Measurements from ENCODE around the gene CYP1B1. TPM values are rescaled to one million over a fixed set of nuclear protein-coding genes. Genes with fewer than 3 reads are reported as not detected.
A peak's percentile ranks its signal among the peaks of the same experiment; 100 is the strongest.

The CYP1B1 gene
- 32.4 TPM for polyA plus RNA-seq (2013, experiment 1 of 2)
- 33.1 TPM for polyA plus RNA-seq (2013, experiment 2 of 2)

- H2AK5ac ChIP-seq (ENCODE audit: low read length, severe bottlenecking), result peak within 1 kb of the TSS; percentile 13
- peak within 1 kb of the TSS; percentile 76 for H2BK5ac ChIP-seq (ENCODE audit: low read depth, low read length, poor library complexity, severe bottlenecking)
- H3K27me3 ChIP-seq (ENCODE audit: control insufficient read depth in 1 of 2, insufficient read depth in 1 of 2, low read length in 2 of 2), result no peaks in the 10 kb centered on the region
- peak within 1 kb of the TSS; percentile 88 for H3K9ac ChIP-seq (ENCODE audit: low read length)
- peak within 1 kb of the TSS; percentile 82 for H3K4me3 ChIP-seq (ENCODE audit: insufficient read depth in 1 of 2, low read depth in 1 of 2, low read length in 2 of 2)
- DNase-seq, result peak; percentile 65
- H3K4me2 ChIP-seq (ENCODE audit: low read length, poor library complexity, severe bottlenecking), result peak within 1 kb of the TSS; percentile 80
- WGBS, result 2% methylated on average over 46 of the region's 46 CpGs
- H3K4ac ChIP-seq (ENCODE audit: low read depth in 1 of 2, low read length in 2 of 2), result peak within 1 kb of the TSS; percentile 51 to 89
- H2AFZ ChIP-seq (ENCODE audit: low read depth, low read length), result peak within 1 kb of the TSS; percentile 65
- peak within 1 kb of the TSS; percentile 57 to 94 for H3K23ac ChIP-seq (ENCODE audit: low read length in 2 of 2)
- H3K4me1 ChIP-seq (ENCODE audit: control insufficient read depth, insufficient read depth, low read depth, low read length), result peaks cover 15% of the 10 kb centered on the region
- H3K14ac ChIP-seq (ENCODE audit: low read length in 2 of 2), result peak within 1 kb of the TSS in 1 of 2 experiments; percentile 93
- H4K8ac ChIP-seq (ENCODE audit: low read length), result peak within 1 kb of the TSS; percentile 93
- peaks cover 7% of the 10 kb centered on the region for H3K79me1 ChIP-seq (replicated peaks; ENCODE audit: low read length, poor library complexity, severe bottlenecking)
- H3K36me3 ChIP-seq (ENCODE audit: control insufficient read depth in 1 of 2, insufficient read depth in 2 of 2, low read depth in 1 of 2, low read length in 2 of 2), result peaks cover 23 to 41% of the 10 kb centered on the region in 2 experiments
- no peaks in the 10 kb centered on the region for H3K9me3 ChIP-seq (ENCODE audit: control insufficient read depth, low read length)
- H2BK120ac ChIP-seq (ENCODE audit: low read depth, low read length), result peak within 1 kb of the TSS; percentile 73
- peak within 1 kb of the TSS; percentile 54 to 94 for H2BK12ac ChIP-seq (ENCODE audit: low read length in 2 of 2)
- H4K91ac ChIP-seq (ENCODE audit: low read length), result peak within 1 kb of the TSS; percentile 98
- H2BK15ac ChIP-seq (ENCODE audit: low read depth, poor library complexity, severe bottlenecking), result peak within 1 kb of the TSS; percentile 82
- peak within 1 kb of the TSS; percentile 92 for H3K27ac ChIP-seq (ENCODE audit: low read length, poor library complexity, severe bottlenecking)
- H3K18ac ChIP-seq (ENCODE audit: low read depth in 1 of 2, low read length in 2 of 2), result peak within 1 kb of the TSS; percentile 93 to 94
Observed at GRCh38 chr2:38075507-38076151, at the start of gene CYP1B1. Gene CYP1B1, minus strand, starts transcription at chr2:38076151. Its CDS starts 763 bp downstream, at chr2:38075388.

GRCh38 chr2:38125007-38125406, 49.1 kb upstream of the CYP1B1 start:
- 92% methylated on average over 5 of the region's 5 CpGs for WGBS
- no peak overlapping the region for H3K4me3 ChIP-seq (ENCODE audit: insufficient read depth in 1 of 2, low read depth in 1 of 2, low read length in 2 of 2)
- peaks cover 3% of the 10 kb centered on the region for H3K4me1 ChIP-seq (ENCODE audit: control insufficient read depth, insufficient read depth, low read depth, low read length)
- no peaks in the 10 kb centered on the region for H3K27me3 ChIP-seq (ENCODE audit: control insufficient read depth in 1 of 2, insufficient read depth in 1 of 2, low read length in 2 of 2)
- H4K91ac ChIP-seq (ENCODE audit: low read length), result no peak overlapping the region
- no peak overlapping the region for H2AFZ ChIP-seq (ENCODE audit: low read depth, low read length)
- H3K4ac ChIP-seq (ENCODE audit: low read depth in 1 of 2, low read length in 2 of 2), result no peak overlapping the region
- DNase-seq, result no peak
- no peak overlapping the region for H2BK5ac ChIP-seq (ENCODE audit: low read depth, low read length, poor library complexity, severe bottlenecking)
- no peak overlapping the region for H2BK12ac ChIP-seq (ENCODE audit: low read length in 2 of 2)
- no peak overlapping the region for H2BK15ac ChIP-seq (ENCODE audit: low read depth, poor library complexity, severe bottlenecking)
- no peak overlapping the region for H3K14ac ChIP-seq (ENCODE audit: low read length in 2 of 2)
- H2BK120ac ChIP-seq (ENCODE audit: low read depth, low read length), result no peak overlapping the region
- H3K23ac ChIP-seq (ENCODE audit: low read length in 2 of 2), result no peak overlapping the region
- H3K79me1 ChIP-seq (replicated peaks; ENCODE audit: low read length, poor library complexity, severe bottlenecking), result no peaks in the 10 kb centered on the region
- H3K27ac ChIP-seq (ENCODE audit: low read length, poor library complexity, severe bottlenecking), result no peak overlapping the region
- H4K8ac ChIP-seq (ENCODE audit: low read length), result no peak overlapping the region
- H2AK5ac ChIP-seq (ENCODE audit: low read length, severe bottlenecking), result no peak overlapping the region
- H3K9me3 ChIP-seq (ENCODE audit: control insufficient read depth, low read length), result peaks cover 8% of the 10 kb centered on the region
- H3K4me2 ChIP-seq (ENCODE audit: low read length, poor library complexity, severe bottlenecking), result no peak overlapping the region
- no peak overlapping the region for H3K9ac ChIP-seq (ENCODE audit: low read length)
- H3K36me3 ChIP-seq (ENCODE audit: control insufficient read depth in 1 of 2, insufficient read depth in 2 of 2, low read depth in 1 of 2, low read length in 2 of 2), result peaks cover 0 to 7% of the 10 kb centered on the region in 2 experiments
- no peak overlapping the region for H3K18ac ChIP-seq (ENCODE audit: low read depth in 1 of 2, low read length in 2 of 2)

GRCh38 chr2:38123911-38124310, 48.0 kb upstream of the CYP1B1 start:
- H3K27me3 ChIP-seq (ENCODE audit: control insufficient read depth in 1 of 2, insufficient read depth in 1 of 2, low read length in 2 of 2), result no peaks in the 10 kb centered on the region
- no peak for DNase-seq
- no peak overlapping the region for H3K4me2 ChIP-seq (ENCODE audit: low read length, poor library complexity, severe bottlenecking)
- H3K4me3 ChIP-seq (ENCODE audit: insufficient read depth in 1 of 2, low read depth in 1 of 2, low read length in 2 of 2), result no peak overlapping the region
- H2BK120ac ChIP-seq (ENCODE audit: low read depth, low read length), result no peak overlapping the region
- no peak overlapping the region for H2BK15ac ChIP-seq (ENCODE audit: low read depth, poor library complexity, severe bottlenecking)
- H3K27ac ChIP-seq (ENCODE audit: low read length, poor library complexity, severe bottlenecking), result no peak overlapping the region
- no peak overlapping the region for H3K23ac ChIP-seq (ENCODE audit: low read length in 2 of 2)
- H4K91ac ChIP-seq (ENCODE audit: low read length), result no peak overlapping the region
- H3K36me3 ChIP-seq (ENCODE audit: control insufficient read depth in 1 of 2, insufficient read depth in 2 of 2, low read depth in 1 of 2, low read length in 2 of 2), result peaks cover 0 to 7% of the 10 kb centered on the region in 2 experiments
- no peak overlapping the region for H2AK5ac ChIP-seq (ENCODE audit: low read length, severe bottlenecking)
- H2AFZ ChIP-seq (ENCODE audit: low read depth, low read length), result no peak overlapping the region
- WGBS, result 100% methylated on average over 1 of the region's 1 CpG
- H3K9ac ChIP-seq (ENCODE audit: low read length), result no peak overlapping the region
- peaks cover 8% of the 10 kb centered on the region for H3K9me3 ChIP-seq (ENCODE audit: control insufficient read depth, low read length)
- no peak overlapping the region for H2BK5ac ChIP-seq (ENCODE audit: low read depth, low read length, poor library complexity, severe bottlenecking)
- no peak overlapping the region for H2BK12ac ChIP-seq (ENCODE audit: low read length in 2 of 2)
- no peak overlapping the region for H4K8ac ChIP-seq (ENCODE audit: low read length)
- no peak overlapping the region for H3K18ac ChIP-seq (ENCODE audit: low read depth in 1 of 2, low read length in 2 of 2)
- no peaks in the 10 kb centered on the region for H3K79me1 ChIP-seq (replicated peaks; ENCODE audit: low read length, poor library complexity, severe bottlenecking)
- no peak overlapping the region for H3K14ac ChIP-seq (ENCODE audit: low read length in 2 of 2)
- no peak overlapping the region for H3K4ac ChIP-seq (ENCODE audit: low read depth in 1 of 2, low read length in 2 of 2)
- H3K4me1 ChIP-seq (ENCODE audit: control insufficient read depth, insufficient read depth, low read depth, low read length), result peaks cover 4% of the 10 kb centered on the region

- H2BK15ac ChIP-seq (ENCODE audit: low read depth, poor library complexity, severe bottlenecking), result no peak overlapping the region
- H3K27ac ChIP-seq (ENCODE audit: low read length, poor library complexity, severe bottlenecking), result no peak overlapping the region
- 91% methylated on average over 6 of the region's 7 CpGs for WGBS
- H3K23ac ChIP-seq (ENCODE audit: low read length in 2 of 2), result no peak overlapping the region
- H2BK5ac ChIP-seq (ENCODE audit: low read depth, low read length, poor library complexity, severe bottlenecking), result no peak overlapping the region
- no peak for DNase-seq
- H3K36me3 ChIP-seq (ENCODE audit: control insufficient read depth in 1 of 2, insufficient read depth in 2 of 2, low read depth in 1 of 2, low read length in 2 of 2), result peaks cover 0 to 1% of the 10 kb centered on the region in 2 experiments
- H3K14ac ChIP-seq (ENCODE audit: low read length in 2 of 2), result no peak overlapping the region
- no peak overlapping the region for H2AFZ ChIP-seq (ENCODE audit: low read depth, low read length)
- H2AK5ac ChIP-seq (ENCODE audit: low read length, severe bottlenecking), result no peak overlapping the region
- no peaks in the 10 kb centered on the region for H3K27me3 ChIP-seq (ENCODE audit: control insufficient read depth in 1 of 2, insufficient read depth in 1 of 2, low read length in 2 of 2)
- H4K91ac ChIP-seq (ENCODE audit: low read length), result no peak overlapping the region
- H2BK12ac ChIP-seq (ENCODE audit: low read length in 2 of 2), result no peak overlapping the region
- H3K4me3 ChIP-seq (ENCODE audit: insufficient read depth in 1 of 2, low read depth in 1 of 2, low read length in 2 of 2), result no peak overlapping the region
- H3K9ac ChIP-seq (ENCODE audit: low read length), result peak overlapping the region; percentile 69
- H3K4me2 ChIP-seq (ENCODE audit: low read length, poor library complexity, severe bottlenecking), result no peak overlapping the region
- H3K4ac ChIP-seq (ENCODE audit: low read depth in 1 of 2, low read length in 2 of 2), result no peak overlapping the region
- H2BK120ac ChIP-seq (ENCODE audit: low read depth, low read length), result no peak overlapping the region
- H4K8ac ChIP-seq (ENCODE audit: low read length), result no peak overlapping the region
- H3K4me1 ChIP-seq (ENCODE audit: control insufficient read depth, insufficient read depth, low read depth, low read length), result peaks cover 4% of the 10 kb centered on the region
- H3K9me3 ChIP-seq (ENCODE audit: control insufficient read depth, low read length), result peaks cover 2% of the 10 kb centered on the region
- H3K18ac ChIP-seq (ENCODE audit: low read depth in 1 of 2, low read length in 2 of 2), result no peak overlapping the region
- H3K79me1 ChIP-seq (replicated peaks; ENCODE audit: low read length, poor library complexity, severe bottlenecking), result peaks cover 1% of the 10 kb centered on the region
Observed at GRCh38 chr2:38122344-38122743, 46.4 kb upstream of the CYP1B1 start.

All from mesenchymal stem cell (in vitro differentiated cells and primary cell).